Measurements from ENCODE around the gene YDJC. TPM values are rescaled to one million over a fixed set of nuclear protein-coding genes. Genes with fewer than 3 reads are reported as not detected.
"Not testable (repeated sequence)": the region's sequence is repeated elsewhere in the genome, so short reads cannot be mapped to it uniquely, and the experiment has no call there.

YDJC gene, protein sequence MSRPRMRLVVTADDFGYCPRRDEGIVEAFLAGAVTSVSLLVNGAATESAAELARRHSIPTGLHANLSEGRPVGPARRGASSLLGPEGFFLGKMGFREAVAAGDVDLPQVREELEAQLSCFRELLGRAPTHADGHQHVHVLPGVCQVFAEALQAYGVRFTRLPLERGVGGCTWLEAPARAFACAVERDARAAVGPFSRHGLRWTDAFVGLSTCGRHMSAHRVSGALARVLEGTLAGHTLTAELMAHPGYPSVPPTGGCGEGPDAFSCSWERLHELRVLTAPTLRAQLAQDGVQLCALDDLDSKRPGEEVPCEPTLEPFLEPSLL
- 10 to 100 TPM; 15.2 to 20.5 TPM for total RNA-seq

DNA sequence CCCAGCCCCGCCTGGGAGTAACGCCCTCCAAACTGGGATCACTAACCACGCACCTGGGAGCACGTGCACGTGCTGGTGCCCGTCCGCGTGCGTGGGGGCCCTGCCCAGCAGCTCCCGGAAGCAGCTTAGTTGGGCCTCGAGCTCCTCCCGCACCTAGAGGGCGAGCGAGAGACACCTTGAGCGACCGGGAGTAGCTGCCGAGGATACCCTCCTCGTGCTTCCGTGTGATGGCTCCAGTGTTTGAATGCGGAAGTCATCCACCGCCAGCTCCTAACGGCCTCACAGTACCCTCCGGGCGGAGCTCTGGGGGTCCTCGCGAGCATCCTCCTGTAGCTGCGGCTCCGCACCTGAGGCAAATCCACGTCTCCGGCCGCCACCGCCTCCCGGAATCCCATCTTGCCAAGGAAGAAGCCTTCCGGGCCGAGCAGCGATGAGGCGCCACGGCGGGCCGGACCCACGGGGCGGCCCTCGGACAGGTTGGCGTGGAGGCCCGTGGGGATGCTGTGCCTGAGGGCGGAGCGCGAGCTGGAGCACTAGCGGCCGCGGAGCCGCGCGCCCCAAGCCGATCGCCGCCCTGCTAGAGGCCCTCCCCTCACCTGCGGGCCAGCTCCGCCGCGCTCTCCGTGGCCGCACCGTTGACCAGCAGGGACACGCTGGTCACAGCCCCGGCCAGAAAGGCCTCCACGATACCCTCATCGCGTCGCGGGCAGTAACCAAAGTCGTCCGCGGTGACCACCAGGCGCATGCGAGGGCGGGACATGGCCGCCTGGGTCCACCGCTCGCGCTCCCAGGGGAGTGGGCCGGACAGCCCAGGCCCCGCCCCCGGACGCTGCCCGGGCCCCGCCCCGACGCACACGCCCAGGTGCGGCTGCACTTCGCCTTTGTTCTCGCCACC is at the start of gene YDJC:
Gene YDJC, minus strand, starts transcription at position 768 of the 895 bp plus-strand sequence. Its CDS starts 8 bp downstream, at position 760.
- TF ChIP-seq, protein P1, sequence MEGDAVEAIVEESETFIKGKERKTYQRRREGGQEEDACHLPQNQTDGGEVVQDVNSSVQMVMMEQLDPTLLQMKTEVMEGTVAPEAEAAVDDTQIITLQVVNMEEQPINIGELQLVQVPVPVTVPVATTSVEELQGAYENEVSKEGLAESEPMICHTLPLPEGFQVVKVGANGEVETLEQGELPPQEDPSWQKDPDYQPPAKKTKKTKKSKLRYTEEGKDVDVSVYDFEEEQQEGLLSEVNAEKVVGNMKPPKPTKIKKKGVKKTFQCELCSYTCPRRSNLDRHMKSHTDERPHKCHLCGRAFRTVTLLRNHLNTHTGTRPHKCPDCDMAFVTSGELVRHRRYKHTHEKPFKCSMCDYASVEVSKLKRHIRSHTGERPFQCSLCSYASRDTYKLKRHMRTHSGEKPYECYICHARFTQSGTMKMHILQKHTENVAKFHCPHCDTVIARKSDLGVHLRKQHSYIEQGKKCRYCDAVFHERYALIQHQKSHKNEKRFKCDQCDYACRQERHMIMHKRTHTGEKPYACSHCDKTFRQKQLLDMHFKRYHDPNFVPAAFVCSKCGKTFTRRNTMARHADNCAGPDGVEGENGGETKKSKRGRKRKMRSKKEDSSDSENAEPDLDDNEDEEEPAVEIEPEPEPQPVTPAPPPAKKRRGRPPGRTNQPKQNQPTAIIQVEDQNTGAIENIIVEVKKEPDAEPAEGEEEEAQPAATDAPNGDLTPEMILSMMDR (IDR thresholded peaks at IDR 0.05), result peak in 1 of 2 donors; percentile 35
- Histone ChIP-seq H3K4me3 (peak within 1 kb of the TSS; percentile 66 to 89), H3K36me3 (no peaks in the 10 kb centered on the region), H3K27me3 (no peaks in the 10 kb centered on the region), H3K9me3 (no peaks in the 10 kb centered on the region), H3K4me1 (peaks cover 0 to 21% of the 10 kb centered on the region in 2 donors), H3K27ac (peak within 1 kb of the TSS; percentile 71 to 79)
- no peak for DNase-seq (ENCODE audit: low spot score)

DNA sequence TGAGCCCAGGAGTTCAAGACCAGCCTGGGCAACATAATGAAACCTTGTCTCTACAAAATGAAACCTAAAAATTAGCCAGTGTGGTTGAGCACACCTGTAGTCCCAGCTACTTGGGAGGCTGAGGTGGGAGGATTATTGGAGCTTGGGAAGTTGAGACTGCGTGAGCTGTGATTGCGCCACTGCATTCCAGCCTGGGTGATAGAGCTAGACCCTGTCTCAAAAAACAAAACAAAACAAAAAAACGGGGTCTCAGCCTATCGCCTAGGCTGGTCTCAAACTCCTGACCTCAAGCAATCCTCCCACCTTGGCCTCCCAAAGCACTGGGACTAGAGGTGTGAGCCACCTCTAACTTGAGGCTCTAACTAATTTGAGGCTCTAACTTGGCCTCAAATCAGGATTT is 49.6 kb upstream of the YDJC start:
- H3K36me3 ChIP-seq, result peaks cover 33% of the 10 kb centered on the region
- DNase-seq (ENCODE audit: low spot score), result no peak

DNA sequence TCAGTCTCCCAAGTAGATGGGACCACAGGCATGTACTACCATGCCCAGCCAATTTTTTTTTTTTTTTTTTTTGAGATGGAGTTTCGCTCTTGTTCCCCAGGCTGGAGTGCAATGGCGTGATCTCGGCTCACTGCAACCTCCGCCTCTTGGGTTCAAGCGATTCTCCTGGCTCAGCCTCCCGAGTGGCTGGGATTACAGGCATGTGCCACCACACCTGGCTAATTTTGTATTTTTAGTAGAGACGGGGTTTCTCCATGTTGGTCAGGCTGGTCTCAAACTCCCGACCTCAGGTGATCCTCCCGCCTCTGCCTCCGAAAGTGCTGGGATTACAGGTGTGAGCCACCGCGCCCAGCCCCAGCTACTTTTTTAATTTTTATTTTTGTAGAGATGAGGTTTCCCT is 49.0 kb upstream of the YDJC start:
- H3K4me1 ChIP-seq; H3K27me3 ChIP-seq; DNase-seq (ENCODE audit: low spot score); H3K9me3 ChIP-seq; H3K27ac ChIP-seq; H3K4me3 ChIP-seq: not testable (repeated sequence)
- H3K36me3 ChIP-seq, result peaks cover 38% of the 10 kb centered on the region

More for the DNA sequence above, 49.6 kb upstream of the YDJC start:
- H3K27me3 ChIP-seq, result no peaks in the 10 kb centered on the region
- TF ChIP-seq, protein P1 (IDR thresholded peaks at IDR 0.05), result no peak
- no peak overlapping the region for H3K4me3 ChIP-seq
- no peak overlapping the region for H3K27ac ChIP-seq
- H3K4me1 ChIP-seq, result no peaks in the 10 kb centered on the region
- no peaks in the 10 kb centered on the region for H3K9me3 ChIP-seq

DNA sequence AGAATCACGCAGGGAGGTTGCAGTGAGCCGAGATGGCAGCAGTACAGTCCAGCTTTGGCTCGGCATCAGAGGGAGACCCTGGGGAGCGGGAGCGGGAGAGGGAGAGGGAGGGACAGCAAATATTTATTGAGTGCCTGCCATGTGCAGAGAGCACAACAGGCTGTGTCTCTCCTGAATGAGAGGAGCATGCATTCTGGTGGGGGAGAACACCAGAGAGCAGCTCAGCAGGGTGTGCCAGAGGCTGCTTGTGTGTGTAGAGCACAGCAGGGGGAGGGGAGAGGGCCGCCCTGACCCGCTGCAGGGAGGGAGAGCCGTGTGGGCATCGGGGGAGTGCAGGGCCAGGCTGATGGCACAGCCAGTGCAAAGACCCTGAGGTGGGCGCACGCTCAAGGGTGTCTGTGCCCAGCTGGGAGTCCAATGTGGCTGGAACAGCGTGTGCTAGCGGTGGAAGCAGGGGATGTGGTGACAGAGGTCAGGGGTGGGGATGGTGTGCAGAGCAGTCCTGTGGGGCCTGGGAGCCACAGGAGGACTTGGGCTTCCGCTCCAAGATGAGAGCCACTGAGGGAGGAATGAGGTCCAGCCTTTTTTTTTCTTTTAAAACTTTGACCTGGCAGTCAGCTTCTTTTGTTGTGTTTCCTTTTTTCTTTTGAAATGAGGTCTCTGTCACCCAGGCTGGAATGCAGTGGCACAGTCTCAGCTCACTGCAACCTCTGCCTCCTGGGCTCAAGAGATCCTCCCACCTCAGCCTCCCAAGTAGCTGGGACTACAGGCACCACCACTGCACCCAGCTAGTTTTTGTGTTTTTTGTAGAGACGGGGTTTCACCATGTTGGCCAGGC is 48.0 kb upstream of the YDJC start:
- Histone ChIP-seq H3K27ac (no peak overlapping the region), H3K36me3 (peaks cover 41% of the 10 kb centered on the region), H3K4me3 (no peak overlapping the region), H3K9me3 (no peaks in the 10 kb centered on the region), H3K4me1 (no peaks in the 10 kb centered on the region), H3K27me3 (no peaks in the 10 kb centered on the region)
- TF ChIP-seq, protein P1 (IDR thresholded peaks at IDR 0.05), result no peak
- no peak for DNase-seq (ENCODE audit: low spot score)

DNA sequence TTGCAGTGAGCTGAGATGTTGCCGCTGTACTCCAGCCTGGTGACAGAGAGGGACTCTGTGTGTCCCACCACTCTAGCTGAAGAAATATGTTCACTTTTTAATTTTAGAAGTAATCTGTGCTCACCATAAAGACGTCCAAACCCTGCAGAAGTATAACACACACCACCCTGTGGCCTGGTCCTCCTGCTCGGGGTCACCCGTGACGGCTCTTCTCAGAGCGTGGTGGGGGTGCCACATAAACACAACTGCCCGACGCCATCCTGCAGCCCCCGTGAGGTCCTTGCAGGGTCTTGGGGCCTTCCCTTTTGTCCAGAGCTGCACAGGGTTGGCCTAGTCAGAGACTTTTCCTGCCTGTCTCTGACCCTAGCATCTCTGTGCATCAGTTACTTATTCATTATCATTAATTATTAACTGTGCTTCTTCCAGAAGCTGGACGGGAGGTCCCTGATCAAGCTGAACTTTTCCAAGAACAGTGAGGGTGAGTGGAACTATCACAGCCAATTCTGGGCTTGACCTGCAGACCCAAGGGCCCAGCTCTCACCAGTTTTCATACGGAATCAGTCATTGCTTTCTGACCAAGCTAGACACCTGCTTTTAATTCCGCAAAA is 44.9 kb upstream of the YDJC start:
- Histone ChIP-seq H3K9me3 (no peaks in the 10 kb centered on the region), H3K4me1 (peaks cover 0 to 9% of the 10 kb centered on the region in 2 donors), H3K27ac (no peak overlapping the region), H3K36me3 (peaks cover 59% of the 10 kb centered on the region), H3K4me3 (no peak overlapping the region), H3K27me3 (no peaks in the 10 kb centered on the region)
- no peak for DNase-seq (ENCODE audit: low spot score)
- TF ChIP-seq, protein P1 (IDR thresholded peaks at IDR 0.05), result no peak

Data from right atrium auricular region (tissue), 2 donors.